Measurements from ENCODE around the gene MFSD6L. TPM values are rescaled to one million over a fixed set of nuclear protein-coding genes. Genes with fewer than 3 reads are reported as not detected.

The MFSD6L gene
- total and polyA plus RNA-seq, 10 of the 15 experiments (the other 5 are each of a cell fraction or from before 2014, with no cell fraction given) = 0.39 to 3.1 (median 1.1) TPM

GRCh38 chr17:8791248-8791909 is 7.8 kb downstream of the MFSD6L start:
- in situ Hi-C loops (cut with MboI) (no loop called here), intact Hi-C loops (cut with micrococcal nuclease; ENCODE audit: unreplicated experiment) (no loop called here)
- Histone ChIP-seq H3K27ac (ENCODE audit: control insufficient read depth, insufficient read depth) (no peak overlapping the region), H3K9ac (ENCODE audit: control insufficient read depth, insufficient read depth, low read length) (no peak overlapping the region), H3K27me3 (replicated peaks in 1 of 2; ENCODE audit: control insufficient read depth in 2 of 2, insufficient read depth in 2 of 2, low read length in 1 of 2) (no peaks in the 10 kb centered on the region), H3K36me3 (ENCODE audit: control insufficient read depth in 2 of 2, insufficient read depth in 2 of 2, low read length in 1 of 2) (no peaks in the 10 kb centered on the region; a peak in 1 of 4 replicates), H3K4me2 (ENCODE audit: control insufficient read depth, insufficient read depth) (no peak overlapping the region), H3K4me3 (no peak overlapping the region), H3K9me3 (replicated peaks; ENCODE audit: control insufficient read depth, insufficient read depth, low read length) (no peaks in the 10 kb centered on the region), H4K20me1 (ENCODE audit: control insufficient read depth, insufficient read depth) (no peaks in the 10 kb centered on the region), H3K4me1 (ENCODE audit: control insufficient read depth, insufficient read depth, low read length) (no peaks in the 10 kb centered on the region), H3K79me2 (ENCODE audit: control insufficient read depth, insufficient read depth, low read length) (no peaks in the 10 kb centered on the region), H2AFZ (ENCODE audit: control insufficient read depth, low read depth, low read length) (no peak overlapping the region)
- ChIA-PET POLR2A (no interaction called here), RAD21 (ENCODE audit: unreplicated experiment) (no interaction called here), CTCF (no interaction called here), SMC1A (ENCODE audit: uncharacterized antibody, unreplicated experiment) (interaction anchor here (1.2 kb wide), 2 partner anchors 8 to 58 kb away, joined by 3 read pairs; no protein-coding TSS in a partner anchor)
- no peak for DNase-seq (ENCODE audit: low read depth, low spot score)
- ATAC-seq = no peak
- no TSS peak for BruUV-seq (replicated peaks)
- FAIRE-seq = no peak
- 61% methylated on average over 4 of the region's 4 CpGs for WGBS (ENCODE audit: insufficient coverage, insufficient replicate concordance, low lambda C conversion rate, missing lambda C conversion rate)
- TF ChIP-seq KAT2A (conservative IDR thresholded peaks at IDR 0.05; ENCODE audit: control insufficient read depth, low read depth, low read length) = no peak
- TF ChIP-seq CHD2 (IDR thresholded peaks at IDR 0.05; ENCODE audit: borderline replicate concordance, low read depth, low read length) = no peak
- 0 out of 2 replicates have a peak, but pooled peaks have one; percentile 17 for TF ChIP-seq PKNOX1 (IDR thresholded peaks at IDR 0.05)
- no peak for TF ChIP-seq TCF12 (IDR thresholded peaks at IDR 0.05; ENCODE audit: low read depth, low read length)
- no peak for TF ChIP-seq ZNF274 (IDR thresholded peaks at IDR 0.05; ENCODE audit: insufficient read depth, insufficient read length)

- ATAC-seq (no peak), FAIRE-seq (no peak), DNase-seq (ENCODE audit: low read depth, low spot score) (no peak)
- RAD21 ChIA-PET (ENCODE audit: unreplicated experiment) = no interaction called here
- Histone ChIP-seq H3K4me1 (ENCODE audit: control insufficient read depth, insufficient read depth, low read length) (no peaks in the 10 kb centered on the region), H3K27ac (ENCODE audit: control insufficient read depth, insufficient read depth) (no peak overlapping the region), H3K79me2 (ENCODE audit: control insufficient read depth, insufficient read depth, low read length) (no peaks in the 10 kb centered on the region), H3K9me3 (replicated peaks; ENCODE audit: control insufficient read depth, insufficient read depth, low read length) (no peaks in the 10 kb centered on the region), H3K27me3 (replicated peaks in 1 of 2; ENCODE audit: control insufficient read depth in 2 of 2, insufficient read depth in 2 of 2, low read length in 1 of 2) (no peaks in the 10 kb centered on the region), H3K36me3 (ENCODE audit: control insufficient read depth in 2 of 2, insufficient read depth in 2 of 2, low read length in 1 of 2) (no peaks in the 10 kb centered on the region), H2AFZ (ENCODE audit: control insufficient read depth, low read depth, low read length) (no peak overlapping the region), H3K4me2 (ENCODE audit: control insufficient read depth, insufficient read depth) (no peak overlapping the region), H3K9ac (ENCODE audit: control insufficient read depth, insufficient read depth, low read length) (no peak overlapping the region), H4K20me1 (ENCODE audit: control insufficient read depth, insufficient read depth) (no peaks in the 10 kb centered on the region), H3K4me3 (no peak overlapping the region)
- BruUV-seq (replicated peaks) = no TSS peak
- CTCF ChIA-PET = interaction anchor here (0.7 to 6.0 kb wide), 2 partner anchors 104 to 208 kb away, joined by 3 to 55 read pairs; no protein-coding TSS in a partner anchor
- POLR2A ChIA-PET = no interaction called here
- 87% methylated on average over 9 of the region's 10 CpGs for WGBS (ENCODE audit: insufficient coverage, insufficient replicate concordance, low lambda C conversion rate, missing lambda C conversion rate)
- SMC1A ChIA-PET (ENCODE audit: uncharacterized antibody, unreplicated experiment) = interaction anchor here (1.1 kb wide), 1 partner anchor 61 kb away, joined by 3 read pairs; no protein-coding TSS in a partner anchor
- in situ Hi-C loops (cut with MboI) (no loop called here), intact Hi-C loops (cut with micrococcal nuclease; ENCODE audit: unreplicated experiment) (loop anchor here (5.0 kb wide), 1 partner anchor 108 kb away; no protein-coding TSS in a partner anchor)
- TF ChIP-seq SP1 (IDR thresholded peaks at IDR 0.05; ENCODE audit: low read depth, low read length) (no peak), NR2C1 (IDR thresholded peaks at IDR 0.05) (no peak), NR2C2 (IDR thresholded peaks at IDR 0.05; ENCODE audit: borderline replicate concordance, control insufficient read depth, insufficient read length, low read depth) (no peak), BACH1 (IDR thresholded peaks at IDR 0.05; ENCODE audit: borderline replicate concordance) (no peak), HCFC1 (IDR thresholded peaks at IDR 0.05; ENCODE audit: low read length) (no peak), ATF2 (IDR thresholded peaks at IDR 0.05; ENCODE audit: low read length) (no peak), ELK1 (IDR thresholded peaks at IDR 0.05; ENCODE audit: low read depth, low read length) (no peak)
These were observed 9.4 kb downstream of the MFSD6L start for GRCh38 chr17:8789743-8790142.
